ENCODE measurements around the gene SSR1. TPM values are rescaled to one million over a fixed set of nuclear protein-coding genes. Genes with fewer than 3 reads are reported as not detected.

Gene SSR1
- total and polyA plus RNA-seq, 2 of the 13 experiments (the other 11 are each of a cell fraction or from before 2014, with no cell fraction given): 203 to 243 TPM

DNA sequence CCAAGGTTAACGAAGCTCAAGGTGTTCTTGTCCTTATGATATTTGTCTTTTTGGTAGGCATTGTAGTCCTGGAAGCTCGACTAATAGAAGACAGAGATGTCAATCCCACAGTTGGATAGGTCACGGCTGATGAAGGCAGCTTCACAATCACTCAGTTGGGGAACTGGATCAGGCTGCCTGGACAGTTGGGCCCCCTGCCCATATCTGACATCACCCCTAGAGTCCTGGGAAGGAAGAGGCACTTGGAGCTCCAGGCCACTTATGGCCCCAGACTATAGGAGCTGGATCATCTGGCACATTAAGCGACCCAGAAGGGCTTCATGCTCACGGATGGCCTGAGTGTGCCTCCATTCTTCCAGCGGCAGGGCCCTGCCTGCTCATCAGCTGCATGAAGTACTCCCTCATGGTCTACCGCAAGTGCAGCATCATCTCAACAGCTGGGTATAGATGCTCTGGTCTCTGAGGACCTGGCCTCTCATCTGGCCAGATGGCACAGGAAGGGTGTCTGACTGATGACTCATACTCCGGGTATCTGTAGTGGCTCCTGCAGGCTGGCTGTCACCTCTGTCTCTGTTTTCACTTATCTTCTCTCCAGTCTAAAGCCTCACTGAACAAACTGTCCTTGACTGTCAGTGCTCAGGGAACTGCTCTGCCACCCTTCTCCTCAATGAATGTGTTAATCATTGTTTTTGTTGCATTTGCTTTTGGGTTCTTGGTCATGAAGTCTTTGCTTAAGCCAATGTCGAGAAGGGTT, 29.2 kb upstream of the SSR1 start (continued):
- TF ChIP-seq ZIK1 (CRISPR knock-in tag; IDR thresholded peaks at IDR 0.05; ENCODE audit: borderline replicate concordance, low read depth): no peak
- TF ChIP-seq ZNF746 (CRISPR knock-in tag; IDR thresholded peaks at IDR 0.05): no peak
- TF ChIP-seq ZNF382 (CRISPR knock-in tag; IDR thresholded peaks at IDR 0.05; ENCODE audit: borderline replicate concordance): no peak
- no peak for TF ChIP-seq SNAPC2 (CRISPR knock-in tag; IDR thresholded peaks at IDR 0.05)
- TF ChIP-seq ZNF543 (CRISPR knock-in tag; IDR thresholded peaks at IDR 0.05): no peak
- peak; percentile 59 for TF ChIP-seq RXRA (CRISPR knock-in tag; IDR thresholded peaks at IDR 0.05)
- TF ChIP-seq, protein P1, sequence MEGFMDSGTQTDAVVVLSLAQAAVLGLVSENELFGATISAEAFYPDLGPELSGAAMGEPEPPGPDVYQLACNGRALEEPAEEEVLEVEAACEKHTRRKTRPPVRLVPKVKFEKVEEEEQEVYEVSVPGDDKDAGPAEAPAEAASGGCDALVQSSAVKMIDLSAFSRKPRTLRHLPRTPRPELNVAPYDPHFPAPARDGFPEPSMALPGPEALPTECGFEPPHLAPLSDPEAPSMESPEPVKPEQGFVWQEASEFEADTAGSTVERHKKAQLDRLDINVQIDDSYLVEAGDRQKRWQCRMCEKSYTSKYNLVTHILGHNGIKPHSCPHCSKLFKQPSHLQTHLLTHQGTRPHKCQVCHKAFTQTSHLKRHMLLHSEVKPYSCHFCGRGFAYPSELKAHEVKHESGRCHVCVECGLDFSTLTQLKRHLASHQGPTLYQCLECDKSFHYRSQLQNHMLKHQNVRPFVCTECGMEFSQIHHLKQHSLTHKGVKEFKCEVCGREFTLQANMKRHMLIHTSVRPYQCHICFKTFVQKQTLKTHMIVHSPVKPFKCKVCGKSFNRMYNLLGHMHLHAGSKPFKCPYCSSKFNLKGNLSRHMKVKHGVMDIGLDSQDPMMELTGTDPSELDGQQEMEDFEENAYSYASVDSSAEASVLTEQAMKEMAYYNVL (CRISPR knock-in tag; IDR thresholded peaks at IDR 0.05; ENCODE audit: borderline replicate concordance): 0 out of 2 replicates have a peak, but pooled peaks have one; percentile 27
- TF ChIP-seq GPN1 (CRISPR knock-in tag; IDR thresholded peaks at IDR 0.05; ENCODE audit: borderline replicate concordance): no peak
- TF ChIP-seq, protein P2, sequence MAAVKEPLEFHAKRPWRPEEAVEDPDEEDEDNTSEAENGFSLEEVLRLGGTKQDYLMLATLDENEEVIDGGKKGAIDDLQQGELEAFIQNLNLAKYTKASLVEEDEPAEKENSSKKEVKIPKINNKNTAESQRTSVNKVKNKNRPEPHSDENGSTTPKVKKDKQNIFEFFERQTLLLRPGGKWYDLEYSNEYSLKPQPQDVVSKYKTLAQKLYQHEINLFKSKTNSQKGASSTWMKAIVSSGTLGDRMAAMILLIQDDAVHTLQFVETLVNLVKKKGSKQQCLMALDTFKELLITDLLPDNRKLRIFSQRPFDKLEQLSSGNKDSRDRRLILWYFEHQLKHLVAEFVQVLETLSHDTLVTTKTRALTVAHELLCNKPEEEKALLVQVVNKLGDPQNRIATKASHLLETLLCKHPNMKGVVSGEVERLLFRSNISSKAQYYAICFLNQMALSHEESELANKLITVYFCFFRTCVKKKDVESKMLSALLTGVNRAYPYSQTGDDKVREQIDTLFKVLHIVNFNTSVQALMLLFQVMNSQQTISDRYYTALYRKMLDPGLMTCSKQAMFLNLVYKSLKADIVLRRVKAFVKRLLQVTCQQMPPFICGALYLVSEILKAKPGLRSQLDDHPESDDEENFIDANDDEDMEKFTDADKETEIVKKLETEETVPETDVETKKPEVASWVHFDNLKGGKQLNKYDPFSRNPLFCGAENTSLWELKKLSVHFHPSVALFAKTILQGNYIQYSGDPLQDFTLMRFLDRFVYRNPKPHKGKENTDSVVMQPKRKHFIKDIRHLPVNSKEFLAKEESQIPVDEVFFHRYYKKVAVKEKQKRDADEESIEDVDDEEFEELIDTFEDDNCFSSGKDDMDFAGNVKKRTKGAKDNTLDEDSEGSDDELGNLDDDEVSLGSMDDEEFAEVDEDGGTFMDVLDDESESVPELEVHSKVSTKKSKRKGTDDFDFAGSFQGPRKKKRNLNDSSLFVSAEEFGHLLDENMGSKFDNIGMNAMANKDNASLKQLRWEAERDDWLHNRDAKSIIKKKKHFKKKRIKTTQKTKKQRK (IDR thresholded peaks at IDR 0.05; ENCODE audit: low read length): no peak
- no peak for TF ChIP-seq ZFP36L2 (CRISPR knock-in tag; IDR thresholded peaks at IDR 0.05)
- TF ChIP-seq RARG (CRISPR knock-in tag; IDR thresholded peaks at IDR 0.05; ENCODE audit: low read depth): no peak
- TF ChIP-seq, protein P3, sequence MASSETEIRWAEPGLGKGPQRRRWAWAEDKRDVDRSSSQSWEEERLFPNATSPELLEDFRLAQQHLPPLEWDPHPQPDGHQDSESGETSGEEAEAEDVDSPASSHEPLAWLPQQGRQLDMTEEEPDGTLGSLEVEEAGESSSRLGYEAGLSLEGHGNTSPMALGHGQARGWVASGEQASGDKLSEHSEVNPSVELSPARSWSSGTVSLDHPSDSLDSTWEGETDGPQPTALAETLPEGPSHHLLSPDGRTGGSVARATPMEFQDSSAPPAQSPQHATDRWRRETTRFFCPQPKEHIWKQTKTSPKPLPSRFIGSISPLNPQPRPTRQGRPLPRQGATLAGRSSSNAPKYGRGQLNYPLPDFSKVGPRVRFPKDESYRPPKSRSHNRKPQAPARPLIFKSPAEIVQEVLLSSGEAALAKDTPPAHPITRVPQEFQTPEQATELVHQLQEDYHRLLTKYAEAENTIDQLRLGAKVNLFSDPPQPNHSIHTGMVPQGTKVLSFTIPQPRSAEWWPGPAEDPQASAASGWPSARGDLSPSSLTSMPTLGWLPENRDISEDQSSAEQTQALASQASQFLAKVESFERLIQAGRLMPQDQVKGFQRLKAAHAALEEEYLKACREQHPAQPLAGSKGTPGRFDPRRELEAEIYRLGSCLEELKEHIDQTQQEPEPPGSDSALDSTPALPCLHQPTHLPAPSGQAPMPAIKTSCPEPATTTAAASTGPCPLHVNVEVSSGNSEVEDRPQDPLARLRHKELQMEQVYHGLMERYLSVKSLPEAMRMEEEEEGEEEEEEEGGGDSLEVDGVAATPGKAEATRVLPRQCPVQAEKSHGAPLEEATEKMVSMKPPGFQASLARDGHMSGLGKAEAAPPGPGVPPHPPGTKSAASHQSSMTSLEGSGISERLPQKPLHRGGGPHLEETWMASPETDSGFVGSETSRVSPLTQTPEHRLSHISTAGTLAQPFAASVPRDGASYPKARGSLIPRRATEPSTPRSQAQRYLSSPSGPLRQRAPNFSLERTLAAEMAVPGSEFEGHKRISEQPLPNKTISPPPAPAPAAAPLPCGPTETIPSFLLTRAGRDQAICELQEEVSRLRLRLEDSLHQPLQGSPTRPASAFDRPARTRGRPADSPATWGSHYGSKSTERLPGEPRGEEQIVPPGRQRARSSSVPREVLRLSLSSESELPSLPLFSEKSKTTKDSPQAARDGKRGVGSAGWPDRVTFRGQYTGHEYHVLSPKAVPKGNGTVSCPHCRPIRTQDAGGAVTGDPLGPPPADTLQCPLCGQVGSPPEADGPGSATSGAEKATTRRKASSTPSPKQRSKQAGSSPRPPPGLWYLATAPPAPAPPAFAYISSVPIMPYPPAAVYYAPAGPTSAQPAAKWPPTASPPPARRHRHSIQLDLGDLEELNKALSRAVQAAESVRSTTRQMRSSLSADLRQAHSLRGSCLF (CRISPR knock-in tag; IDR thresholded peaks at IDR 0.05; ENCODE audit: borderline replicate concordance): no peak
- no peak for TF ChIP-seq REPIN1 (CRISPR knock-in tag; IDR thresholded peaks at IDR 0.05; ENCODE audit: borderline replicate concordance, low read depth)
- TF ChIP-seq, protein P4, sequence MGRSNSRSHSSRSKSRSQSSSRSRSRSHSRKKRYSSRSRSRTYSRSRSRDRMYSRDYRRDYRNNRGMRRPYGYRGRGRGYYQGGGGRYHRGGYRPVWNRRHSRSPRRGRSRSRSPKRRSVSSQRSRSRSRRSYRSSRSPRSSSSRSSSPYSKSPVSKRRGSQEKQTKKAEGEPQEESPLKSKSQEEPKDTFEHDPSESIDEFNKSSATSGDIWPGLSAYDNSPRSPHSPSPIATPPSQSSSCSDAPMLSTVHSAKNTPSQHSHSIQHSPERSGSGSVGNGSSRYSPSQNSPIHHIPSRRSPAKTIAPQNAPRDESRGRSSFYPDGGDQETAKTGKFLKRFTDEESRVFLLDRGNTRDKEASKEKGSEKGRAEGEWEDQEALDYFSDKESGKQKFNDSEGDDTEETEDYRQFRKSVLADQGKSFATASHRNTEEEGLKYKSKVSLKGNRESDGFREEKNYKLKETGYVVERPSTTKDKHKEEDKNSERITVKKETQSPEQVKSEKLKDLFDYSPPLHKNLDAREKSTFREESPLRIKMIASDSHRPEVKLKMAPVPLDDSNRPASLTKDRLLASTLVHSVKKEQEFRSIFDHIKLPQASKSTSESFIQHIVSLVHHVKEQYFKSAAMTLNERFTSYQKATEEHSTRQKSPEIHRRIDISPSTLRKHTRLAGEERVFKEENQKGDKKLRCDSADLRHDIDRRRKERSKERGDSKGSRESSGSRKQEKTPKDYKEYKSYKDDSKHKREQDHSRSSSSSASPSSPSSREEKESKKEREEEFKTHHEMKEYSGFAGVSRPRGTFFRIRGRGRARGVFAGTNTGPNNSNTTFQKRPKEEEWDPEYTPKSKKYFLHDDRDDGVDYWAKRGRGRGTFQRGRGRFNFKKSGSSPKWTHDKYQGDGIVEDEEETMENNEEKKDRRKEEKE (IDR thresholded peaks at IDR 0.05): no peak
- no peak for TF ChIP-seq ZNF205 (CRISPR knock-in tag; IDR thresholded peaks at IDR 0.05)
